DOHH2 (cell line): ENCODE results near the gene IVL.

Experiments used
- H3F3A ChIP-seq: fragments of 200-600 bp; sonication (generic), shearing (Covaris generic); 2 replicates; pipeline ENCODE4 v1.6.0; 2016; ENCODE audit warnings: antibody characterized with exemption, mild to moderate bottlenecking; ENCODE audit not compliant: control insufficient read depth, insufficient read depth
- H3K27ac ChIP-seq: fragments of 200-600 bp; sonication (generic); 2 replicates; pipeline ENCODE4 v1.5.1; 2014; ENCODE audit warnings: low read depth, mild to moderate bottlenecking, low read length, moderate library complexity
- H3K27me3 ChIP-seq: fragments of 200-600 bp; sonication (generic); 2 replicates; pipeline ENCODE4 v1.6.1; 2014; ENCODE audit warnings: mild to moderate bottlenecking, low read length, mixed read lengths; ENCODE audit not compliant: control insufficient read depth
- H3K36me3 ChIP-seq: fragments of 200-600 bp; sonication (generic); 2 replicates; pipeline ENCODE4 v1.6.1; 2014; ENCODE audit warnings: mild to moderate bottlenecking, low read length, moderate library complexity, mixed read lengths; ENCODE audit not compliant: control insufficient read depth
- H3K4me1 ChIP-seq: fragments of 200-600 bp; sonication (generic); 2 replicates; pipeline ENCODE4 v1.6.1; 2014; ENCODE audit warnings: mild to moderate bottlenecking, low read length, mixed read lengths; ENCODE audit not compliant: control insufficient read depth
- H3K4me2 ChIP-seq: fragments of 200-600 bp; sonication (generic); 2 replicates; pipeline ENCODE4 v1.6.0; 2014; ENCODE audit warnings: mild to moderate bottlenecking, low read length, moderate library complexity
- H3K4me3 ChIP-seq: fragments of 200-600 bp; sonication (generic); 2 replicates; pipeline ENCODE4 v1.5.1; 2014; ENCODE audit warnings: mild to moderate bottlenecking, low read length, mixed read lengths
- H3K79me2 ChIP-seq: fragments of 200-600 bp; sonication (generic); 2 replicates; pipeline ENCODE4 v1.6.1; 2014; ENCODE audit warnings: mild to moderate bottlenecking, low read length, mixed read lengths; ENCODE audit not compliant: control insufficient read depth
- H3K9me2 ChIP-seq: fragments of 200-600 bp; sonication (generic); replicated peaks from 2 replicates; pipeline ENCODE4 v1.6.1; 2014; ENCODE audit warnings: mild to moderate bottlenecking, low read length, mixed read lengths; ENCODE audit not compliant: control insufficient read depth
- H3K9me3 ChIP-seq: fragments of 200-600 bp; sonication (generic); 2 replicates; pipeline ENCODE4 v1.6.1; 2014; ENCODE audit warnings: antibody characterized with exemption, low read length, mixed read lengths; ENCODE audit not compliant: control insufficient read depth, insufficient read depth
- H4K20me1 ChIP-seq: fragments of 200-600 bp; sonication (generic); 2 replicates; pipeline ENCODE4 v1.6.0; 2014; ENCODE audit warnings: low read depth, mild to moderate bottlenecking, antibody characterized with exemption, low read length, moderate library complexity; ENCODE audit not compliant: control insufficient read depth, insufficient read depth
- EZH2phosphoT487 ChIP-seq: fragments of 200-600 bp; sonication (generic); IDR thresholded peaks from 2 replicates; pipeline ENCODE4 v1.6.1; 2017; ENCODE audit warnings: borderline replicate concordance, mild to moderate bottlenecking, antibody characterized with exemption, low read length, moderate library complexity, mixed read lengths
- TF ChIP-seq, protein P1 (sequence below): fragments of 200-600 bp; sonication (generic); IDR thresholded peaks from one replicate; pipeline ENCODE4 v1.5.1; 2014; ENCODE audit warnings: antibody characterized with exemption, mild to moderate bottlenecking, low read depth, low read length; ENCODE audit not compliant: poor library complexity, severe bottlenecking

Gene IVL

GRCh38 chr1:152880316-152880715, 28.0 kb upstream of the IVL start:
- Histone ChIP-seq H3K27ac (no peak overlapping the region), H3F3A (no peaks in the 10 kb centered on the region), H4K20me1 (no peaks in the 10 kb centered on the region), H3K79me2 (no peaks in the 10 kb centered on the region), H3K9me2 (no peaks in the 10 kb centered on the region), H3K4me3 (no peak overlapping the region), H3K9me3 (no peaks in the 10 kb centered on the region), H3K27me3 (no peaks in the 10 kb centered on the region), H3K4me2 (no peak overlapping the region), H3K4me1 (no peaks in the 10 kb centered on the region), H3K36me3 (no peaks in the 10 kb centered on the region)
- no peak for TF ChIP-seq EZH2phosphoT487
- TF ChIP-seq, protein P1, sequence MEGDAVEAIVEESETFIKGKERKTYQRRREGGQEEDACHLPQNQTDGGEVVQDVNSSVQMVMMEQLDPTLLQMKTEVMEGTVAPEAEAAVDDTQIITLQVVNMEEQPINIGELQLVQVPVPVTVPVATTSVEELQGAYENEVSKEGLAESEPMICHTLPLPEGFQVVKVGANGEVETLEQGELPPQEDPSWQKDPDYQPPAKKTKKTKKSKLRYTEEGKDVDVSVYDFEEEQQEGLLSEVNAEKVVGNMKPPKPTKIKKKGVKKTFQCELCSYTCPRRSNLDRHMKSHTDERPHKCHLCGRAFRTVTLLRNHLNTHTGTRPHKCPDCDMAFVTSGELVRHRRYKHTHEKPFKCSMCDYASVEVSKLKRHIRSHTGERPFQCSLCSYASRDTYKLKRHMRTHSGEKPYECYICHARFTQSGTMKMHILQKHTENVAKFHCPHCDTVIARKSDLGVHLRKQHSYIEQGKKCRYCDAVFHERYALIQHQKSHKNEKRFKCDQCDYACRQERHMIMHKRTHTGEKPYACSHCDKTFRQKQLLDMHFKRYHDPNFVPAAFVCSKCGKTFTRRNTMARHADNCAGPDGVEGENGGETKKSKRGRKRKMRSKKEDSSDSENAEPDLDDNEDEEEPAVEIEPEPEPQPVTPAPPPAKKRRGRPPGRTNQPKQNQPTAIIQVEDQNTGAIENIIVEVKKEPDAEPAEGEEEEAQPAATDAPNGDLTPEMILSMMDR, result no peak

DNA sequence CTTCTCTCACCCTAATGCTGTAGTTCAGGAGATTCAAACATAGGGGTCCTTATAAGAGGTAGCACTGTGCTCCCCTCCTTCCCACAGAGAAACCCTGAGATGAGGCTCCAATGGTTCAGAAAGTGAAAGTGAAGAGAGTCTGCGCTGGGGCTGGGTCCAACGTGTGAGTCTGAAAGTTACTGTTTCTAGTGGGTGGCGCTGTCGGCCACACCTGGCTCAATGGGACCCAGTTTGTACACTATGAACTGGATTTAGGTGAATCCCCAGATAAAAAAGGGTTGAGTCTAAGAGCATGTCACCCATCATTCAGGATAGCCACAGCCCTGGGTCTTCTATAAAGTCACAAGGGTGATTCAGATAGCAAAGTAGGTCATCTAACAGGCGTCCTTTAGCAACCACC, 27.4 kb upstream of the IVL start:
- H3K4me2 ChIP-seq, result no peak overlapping the region
- no peaks in the 10 kb centered on the region for H4K20me1 ChIP-seq
- no peak overlapping the region for H3K27ac ChIP-seq
- no peaks in the 10 kb centered on the region for H3K36me3 ChIP-seq
- no peaks in the 10 kb centered on the region for H3K4me1 ChIP-seq
- TF ChIP-seq, protein P1, result no peak
- TF ChIP-seq EZH2phosphoT487, result no peak
- no peaks in the 10 kb centered on the region for H3F3A ChIP-seq
- H3K4me3 ChIP-seq, result no peak overlapping the region
- no peaks in the 10 kb centered on the region for H3K79me2 ChIP-seq
- no peaks in the 10 kb centered on the region for H3K9me2 ChIP-seq
- H3K27me3 ChIP-seq, result no peaks in the 10 kb centered on the region
- no peaks in the 10 kb centered on the region for H3K9me3 ChIP-seq

DNA sequence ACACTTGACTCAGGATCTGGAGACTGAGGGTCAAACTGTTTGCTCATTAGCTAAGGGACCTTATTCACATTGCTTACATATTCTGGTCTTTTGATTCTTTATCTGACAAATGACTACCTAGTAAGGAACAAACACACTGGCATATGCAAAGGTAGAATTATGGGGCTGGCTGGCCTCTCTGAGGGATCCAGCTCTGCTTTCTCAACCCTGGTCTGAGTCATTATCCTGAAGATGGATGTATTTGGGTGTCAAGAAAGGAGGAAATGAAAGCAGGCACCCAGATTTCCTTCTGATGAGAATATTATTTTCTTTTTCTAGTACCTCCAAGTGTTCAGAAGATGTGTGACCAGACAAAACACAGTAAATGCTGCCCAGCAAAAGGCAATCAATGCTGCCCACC, 24.3 kb upstream of the IVL start:
- H3K4me3 ChIP-seq, result no peak overlapping the region
- no peaks in the 10 kb centered on the region for H3K36me3 ChIP-seq
- H3K9me3 ChIP-seq, result no peaks in the 10 kb centered on the region
- H3K4me1 ChIP-seq, result no peaks in the 10 kb centered on the region
- no peak overlapping the region for H3K27ac ChIP-seq
- H3F3A ChIP-seq, result no peaks in the 10 kb centered on the region
- TF ChIP-seq, protein P1, result no peak
- TF ChIP-seq EZH2phosphoT487, result no peak
- no peaks in the 10 kb centered on the region for H3K79me2 ChIP-seq
- 0 out of 2 replicates have a peak, but pooled peaks cover 3% of the 10 kb centered on the region for H3K27me3 ChIP-seq
- no peaks in the 10 kb centered on the region for H4K20me1 ChIP-seq
- H3K9me2 ChIP-seq, result no peaks in the 10 kb centered on the region
- H3K4me2 ChIP-seq, result no peak overlapping the region

DNA sequence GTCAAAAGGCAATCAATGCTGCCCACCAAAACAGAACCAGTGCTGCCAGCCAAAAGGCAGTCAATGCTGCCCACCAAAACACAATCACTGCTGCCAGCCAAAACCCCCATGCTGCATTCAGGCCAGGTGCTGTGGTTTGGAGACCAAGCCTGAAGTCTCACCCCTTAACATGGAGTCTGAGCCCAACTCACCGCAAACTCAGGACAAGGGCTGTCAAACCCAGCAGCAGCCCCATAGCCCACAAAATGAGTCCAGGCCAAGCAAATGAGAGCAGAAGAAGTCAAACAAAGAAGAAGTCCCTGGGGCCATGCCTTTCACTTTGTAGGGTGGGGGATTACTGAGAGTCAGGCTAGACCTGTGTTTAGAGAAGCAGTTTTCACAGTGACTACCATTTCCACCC, 23.8 kb upstream of the IVL start:
- H3K4me1 ChIP-seq, result no peaks in the 10 kb centered on the region
- no peak overlapping the region for H3K4me2 ChIP-seq
- no peaks in the 10 kb centered on the region for H3K9me3 ChIP-seq
- TF ChIP-seq EZH2phosphoT487, result no peak
- TF ChIP-seq, protein P1, result no peak
- H3K9me2 ChIP-seq, result no peaks in the 10 kb centered on the region
- H3K79me2 ChIP-seq, result no peaks in the 10 kb centered on the region
- H3K27me3 ChIP-seq, result 0 out of 2 replicates have a peak, but pooled peaks cover 5% of the 10 kb centered on the region
- no peak overlapping the region for H3K27ac ChIP-seq
- H4K20me1 ChIP-seq, result no peaks in the 10 kb centered on the region
- H3K4me3 ChIP-seq, result no peak overlapping the region
- H3F3A ChIP-seq, result no peaks in the 10 kb centered on the region
- H3K36me3 ChIP-seq, result no peaks in the 10 kb centered on the region
